HepG2 (cell line): ENCODE measurements around the gene AMER1. TPM values are rescaled to one million over a fixed set of nuclear protein-coding genes. Genes with fewer than 3 reads are reported as not detected.

ENCODE experiments used
- ATAC-seq: fragments of 200-7000 bp; cut with Tn5 transposase; 3 replicates; pipeline ENCODE4 v1.9.1; 2020; ENCODE audit warnings: mild to moderate bottlenecking, moderate library complexity
- BruUV-seq: library from RNA; stranded (reverse); fragments of 400-500 nt; replicated peaks from 2 replicates; lab custom pipeline; 2021; lab: Mats Ljungman, UMichigan
- CTCF ChIA-PET: fragments of 300-600 bp; formaldehyde crosslinking; extraction: SDS; loops from one replicate; lab custom pipeline; 2021; ENCODE audit warnings: low total read pairs, inconsistent platforms, low intra/inter-chr PET ratio; lab: Yijun Ruan, JAX
- POLR2A ChIA-PET: fragments of 350-600 bp; sonication (Branson Sonifier 250); formaldehyde crosslinking; loops from one replicate; lab custom pipeline; 2020; ENCODE audit warnings: antibody characterized with exemption, inconsistent platforms; lab: Yijun Ruan, JAX
- DNase-seq: peaks from one replicate; pipeline ENCODE4 v3.0.0-alpha.2; 2015; ENCODE audit warnings: low spot score
- FAIRE-seq: peaks from 3 replicates; lab custom pipeline; 2011; peaks lifted over from hg19 to GRCh38; lab: Jason Lieb, UNC
- H2AFZ ChIP-seq: one replicate; pipeline ENCODE4 v1.6.1; 2011; ENCODE audit warnings: low read length, inconsistent platforms
- H3K27ac ChIP-seq: fragments of 300-600 bp; 3 replicates; pipeline ENCODE4 v1.8.0; 2011; ENCODE audit warnings: mixed run types, mild to moderate bottlenecking, mixed read lengths, low read length, inconsistent platforms; ENCODE audit not compliant: insufficient read depth; ENCODE audit errors: extremely low read length
- H3K27me3 ChIP-seq, 2 experiments: fragments of 200-600 bp in 1 of 2; 2 replicates in 1 of 2; 3 replicates in 1 of 2; pipeline versions ENCODE4 v1.6.0 to v1.8.0; 2011; ENCODE audit warnings: low read length in 2 of 2, mild to moderate bottlenecking in 2 of 2, moderate library complexity in 2 of 2, inconsistent platforms in 1 of 2; ENCODE audit not compliant: insufficient read depth in 2 of 2, control insufficient read depth in 1 of 2
- H3K36me3 ChIP-seq, 2 experiments: fragments of 200-600 bp in 1 of 2; replicated peaks in 1 of 2; 2 replicates in 1 of 2; 3 replicates in 1 of 2; pipeline versions ENCODE4 v1.5.1 to v1.8.0; 2011; ENCODE audit warnings: low read length in 2 of 2, inconsistent platforms in 1 of 2; ENCODE audit not compliant: insufficient read depth in 2 of 2, control insufficient read depth in 1 of 2
- H3K4me1 ChIP-seq: 2 replicates; pipeline ENCODE4 v1.5.1; 2012; ENCODE audit warnings: low read length, inconsistent platforms; ENCODE audit not compliant: insufficient read depth
- H3K4me2 ChIP-seq: 2 replicates; pipeline ENCODE4 v1.6.0; 2011; ENCODE audit warnings: low read depth, low read length, inconsistent platforms
- H3K4me3 ChIP-seq, 3 experiments: fragments of 200-600 bp in 1 of 3; sonication (generic), shearing (Covaris generic) in 1 of 3; replicated peaks in 1 of 3; 2 replicates each; pipeline ENCODE4 v1.5.1; 2011 to 2016; ENCODE audit warnings: low read length in 3 of 3, inconsistent platforms in 2 of 3, low read depth in 2 of 3, mild to moderate bottlenecking in 2 of 3, control low read depth in 1 of 3, mixed read lengths in 1 of 3; ENCODE audit not compliant: insufficient read depth in 1 of 3
- H3K79me2 ChIP-seq: one replicate; pipeline ENCODE4 v1.6.1; 2011; ENCODE audit warnings: low read length, inconsistent platforms; ENCODE audit not compliant: insufficient read depth
- H3K9ac ChIP-seq: 2 replicates; pipeline ENCODE4 v1.6.0; 2011; ENCODE audit warnings: mild to moderate bottlenecking, low read depth, low read length, inconsistent platforms; ENCODE audit not compliant: insufficient read depth
- H3K9me3 ChIP-seq: 2 replicates; pipeline ENCODE4 v1.5.1; 2012; ENCODE audit warnings: mild to moderate bottlenecking, low read length
- H4K20me1 ChIP-seq: 2 replicates; pipeline ENCODE4 v1.6.0; 2011; ENCODE audit warnings: inconsistent platforms, mild to moderate bottlenecking, low read length, moderate library complexity; ENCODE audit not compliant: insufficient read depth
- ATF4 ChIP-seq, 2 experiments: fragments of 450-650 bp in 1 of 2; sonication (generic) in 1 of 2; formaldehyde crosslinking; IDR thresholded peaks; 2 replicates each; pipeline versions ENCODE4 v1.5.0 to v1.8.0; 2020 to 2022; ENCODE audit warnings: mild to moderate bottlenecking in 1 of 2, missing genetic modification reagents in 1 of 2
- CCAR2 ChIP-seq: fragments of 200-400 bp; formaldehyde crosslinking; optimal IDR thresholded peaks from 2 replicates; pipeline ENCODE3; 2018; ENCODE audit warnings: low read depth, mild to moderate bottlenecking, low read length, moderate library complexity
- HOXD1 ChIP-seq: sonication (generic); formaldehyde crosslinking; IDR thresholded peaks from 2 replicates; pipeline ENCODE4 v1.5.0; 2020; ENCODE audit warnings: missing genetic modification reagents
- MXD3 ChIP-seq: IDR thresholded peaks from 2 replicates; pipeline ENCODE4 v1.6.1; 2016; ENCODE audit warnings: mild to moderate bottlenecking, missing biosample characterization, missing genetic modification reagents
- RNF2 ChIP-seq: fragments of 450-650 bp; conservative IDR thresholded peaks from 2 replicates; pipeline ENCODE4 v1.6.1; 2016; ENCODE audit warnings: low read depth
- YEATS2 ChIP-seq: sonication (generic); formaldehyde crosslinking; IDR thresholded peaks from 2 replicates; pipeline ENCODE4 v1.4.0; 2020; ENCODE audit warnings: missing genetic modification reagents, borderline replicate concordance
- ZNF543 ChIP-seq: sonication (generic); formaldehyde crosslinking; IDR thresholded peaks from 2 replicates; pipeline ENCODE4 v1.4.0; 2020; ENCODE audit warnings: mild to moderate bottlenecking, missing genetic modification reagents
- WGBS: methylation state at CpG from one replicate; pipeline ENCODE4 v1.1.6; 2017; ENCODE audit warnings: low lambda C conversion rate; 5-methylcytosine and 5-hydroxymethylcytosine counted together
- in situ Hi-C: cut with HindIII; loops from 2 replicates; pipeline ENCODE4 v1.10.0; 2017; ENCODE audit warnings: low pct_unique_long_range_greater_than_20kb; ENCODE audit not compliant: extremely low pct_ligation_motif_present
- intact Hi-C: fragments of 100-400 bp; cut with micrococcal nuclease; formaldehyde crosslinking; loops from one replicate; pipeline ENCODE4 v1.10.0; 2022; ENCODE audit not compliant: unreplicated experiment
- polyA plus RNA-seq, 8 experiments: library from polyadenylated mRNA; depleted of rRNA in 3 of 8; stranded (reverse) in 7 of 8; unstranded in 1 of 8; fragments of >200 nt; fragmentation: Illumina TruSeq in 4 of 8; extraction: Trizol in 4 of 8; gene quantifications; 2 replicates each; pipeline versions ENCODE4 v1.2.1 to v1.2.3, GENCODE V29; 2011 to 2016; ENCODE audit warnings: low read depth in 4 of 8, missing spikeins in 1 of 8, mixed read lengths in 1 of 8; ENCODE audit not compliant: insufficient read depth in 1 of 8
- total RNA-seq, 5 experiments: library from RNA; depleted of rRNA; stranded (reverse); fragments of >200 nt; fragmentation: Illumina TruSeq; extraction: Trizol; gene quantifications; 2 replicates each; pipeline ENCODE4 v1.2.3, GENCODE V29; 2016; ENCODE audit warnings: low read depth in 1 of 5

AMER1 gene
- total and polyA plus RNA-seq, 2 of the 13 experiments (the other 11 are each of a cell fraction or from before 2014, with no cell fraction given): 2.8 to 10.8 TPM

- TF ChIP-seq ATF4 (CRISPR knock-in tag; IDR thresholded peaks at IDR 0.05) (no peak), MXD3 (CRISPR knock-in tag) (no peak)
Observed at GRCh38 chrX:64198036-64198435, 7.5 kb downstream of the AMER1 start (continued).

- Histone ChIP-seq H2AFZ (no peak overlapping the region), H3K36me3 (peaks cover 0 to 3% of the 10 kb centered on the region in 2 experiments; a peak in 2 of 5 replicates), H3K4me1 (peaks cover 11% of the 10 kb centered on the region), H3K27me3 (no peaks in the 10 kb centered on the region), H3K9ac (no peak overlapping the region), H3K79me2 (peaks cover 11% of the 10 kb centered on the region), H3K4me2 (no peak overlapping the region), H4K20me1 (no peaks in the 10 kb centered on the region), H3K9me3 (no peaks in the 10 kb centered on the region), H3K4me3 (no peak overlapping the region), H3K27ac (no peak overlapping the region)
- FAIRE-seq: no peak
- no peak for DNase-seq
- in situ Hi-C loops: no loop called here
- no peak for ATAC-seq
- POLR2A ChIA-PET: no interaction called here
- intact Hi-C loops: no loop called here
- 94% methylated on average over 2 of the region's 3 CpGs for WGBS
- CTCF ChIA-PET: no interaction called here
- no peak for TF ChIP-seq RNF2
- no TSS peak for BruUV-seq
Observed at GRCh38 chrX:64196606-64197005, 8.9 kb downstream of the AMER1 start.

- ATAC-seq: no peak
- Histone ChIP-seq H4K20me1 (no peaks in the 10 kb centered on the region), H3K4me3 (no peak overlapping the region), H3K27ac (no peak overlapping the region), H2AFZ (no peak overlapping the region), H3K4me2 (no peak overlapping the region), H3K9me3 (no peaks in the 10 kb centered on the region), H3K4me1 (peaks cover 11% of the 10 kb centered on the region), H3K36me3 (peaks cover 0 to 3% of the 10 kb centered on the region in 2 experiments; a peak in 2 of 5 replicates), H3K9ac (no peak overlapping the region), H3K27me3 (no peaks in the 10 kb centered on the region), H3K79me2 (peaks cover 10% of the 10 kb centered on the region)
- in situ Hi-C loops: no loop called here
- FAIRE-seq: no peak
- POLR2A ChIA-PET: no interaction called here
- BruUV-seq: no TSS peak
- CTCF ChIA-PET: no interaction called here
- no peak for DNase-seq
- intact Hi-C loops: no loop called here
- no CpG with 5 or more reads among the region's 1 CpG for WGBS
- TF ChIP-seq CCAR2 (no peak), YEATS2 (CRISPR knock-in tag) (no peak), ZNF543 (CRISPR knock-in tag) (no peak), HOXD1 (no peak)
Observed at GRCh38 chrX:64195862-64196261, 9.6 kb downstream of the AMER1 start.
